AG20443 (cell line): Measurements from ENCODE around the gene WRNIP1.

Experiments
- DNase-seq: peaks from one replicate; pipeline ENCODE4 v3.0.0; 2012; ENCODE audit warnings: low spot score, mixed read lengths

The WRNIP1 gene

DNA sequence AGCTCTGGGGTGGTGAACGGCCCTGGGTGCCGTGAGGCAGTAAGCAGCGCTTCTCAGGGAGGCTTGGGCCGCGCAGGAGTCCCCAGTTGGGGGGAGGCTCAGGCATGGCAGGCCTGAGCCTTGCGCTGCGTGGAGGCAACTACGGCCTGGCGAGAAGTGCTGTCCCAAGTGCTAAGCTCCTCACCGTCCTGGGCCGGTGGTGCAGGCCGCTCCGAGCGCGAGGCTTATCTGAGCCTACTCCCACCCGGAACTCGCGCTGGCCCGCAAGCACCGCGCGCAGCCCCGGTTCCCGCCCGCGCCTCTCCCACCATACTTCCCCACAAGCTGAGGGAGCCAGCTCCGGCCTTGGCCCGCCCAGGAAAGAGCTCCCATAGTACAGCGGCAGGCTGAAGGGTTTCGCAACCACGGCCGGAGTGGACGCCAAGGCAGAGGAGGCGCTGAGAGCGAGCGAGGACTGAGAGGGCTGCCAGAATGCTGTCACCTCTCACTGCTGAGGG lies 1.8 kb upstream of the WRNIP1 start:
- DNase-seq = no peak

DNA sequence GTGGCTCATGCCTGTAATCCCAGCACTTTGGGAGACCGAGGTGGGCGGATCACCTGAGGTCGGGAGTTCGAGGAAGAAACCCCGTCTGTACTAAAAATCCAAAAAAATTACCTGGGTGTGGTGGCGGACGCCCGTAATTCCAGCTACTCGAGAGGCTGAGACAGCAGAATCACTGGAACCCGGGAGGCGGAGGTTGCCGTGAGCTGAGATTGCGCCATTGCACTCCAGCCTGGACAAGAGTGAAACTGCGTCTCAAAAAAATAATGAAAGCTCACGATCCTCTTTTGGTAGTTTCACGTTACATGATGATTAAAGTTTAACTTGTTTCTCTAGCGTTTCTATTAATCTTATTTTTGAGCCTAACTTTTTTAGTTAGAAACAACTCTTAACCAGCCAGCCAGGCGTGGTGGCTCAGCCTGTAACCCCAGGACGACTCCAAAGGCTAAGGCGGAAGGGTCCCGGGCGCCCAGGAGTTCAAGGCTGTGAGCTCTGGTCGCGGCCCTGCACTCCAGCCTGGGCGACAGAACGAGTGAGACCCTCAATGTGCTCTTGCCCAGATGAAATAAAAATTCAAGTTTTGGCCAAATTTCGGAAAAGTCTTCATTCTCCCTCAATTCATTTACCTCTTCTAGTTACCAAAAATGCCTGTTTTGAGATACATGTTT lies 1.2 kb upstream of the WRNIP1 start:
- no peak for DNase-seq

DNA sequence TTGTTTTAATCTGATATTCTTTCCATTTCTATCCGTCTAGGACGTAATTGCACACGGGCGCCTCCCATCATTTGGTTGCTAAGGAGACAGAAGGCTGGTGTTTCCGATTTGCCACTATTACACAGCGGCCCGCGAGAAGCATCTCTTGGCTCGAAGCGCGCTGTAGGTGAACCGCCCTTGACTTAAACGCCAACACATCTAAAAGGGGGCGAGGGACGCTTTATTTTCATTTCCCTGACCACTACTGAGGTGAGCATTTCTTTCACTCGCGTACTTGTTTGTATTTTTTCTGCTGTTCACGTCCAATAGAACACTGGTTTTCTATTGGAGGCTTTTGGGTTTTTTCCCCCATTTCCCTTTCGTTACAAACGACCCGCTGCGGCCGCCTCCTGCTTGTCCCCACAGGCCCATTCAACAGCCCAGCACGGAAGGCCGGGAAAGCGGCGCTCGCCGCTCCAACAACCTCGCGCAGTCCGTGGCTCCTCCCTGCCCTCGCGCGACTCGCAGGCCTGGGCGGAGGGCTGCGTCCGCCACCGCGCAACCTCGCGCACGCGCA lies 505 bp upstream of the WRNIP1 start:
- peak; percentile 80 for DNase-seq

DNA sequence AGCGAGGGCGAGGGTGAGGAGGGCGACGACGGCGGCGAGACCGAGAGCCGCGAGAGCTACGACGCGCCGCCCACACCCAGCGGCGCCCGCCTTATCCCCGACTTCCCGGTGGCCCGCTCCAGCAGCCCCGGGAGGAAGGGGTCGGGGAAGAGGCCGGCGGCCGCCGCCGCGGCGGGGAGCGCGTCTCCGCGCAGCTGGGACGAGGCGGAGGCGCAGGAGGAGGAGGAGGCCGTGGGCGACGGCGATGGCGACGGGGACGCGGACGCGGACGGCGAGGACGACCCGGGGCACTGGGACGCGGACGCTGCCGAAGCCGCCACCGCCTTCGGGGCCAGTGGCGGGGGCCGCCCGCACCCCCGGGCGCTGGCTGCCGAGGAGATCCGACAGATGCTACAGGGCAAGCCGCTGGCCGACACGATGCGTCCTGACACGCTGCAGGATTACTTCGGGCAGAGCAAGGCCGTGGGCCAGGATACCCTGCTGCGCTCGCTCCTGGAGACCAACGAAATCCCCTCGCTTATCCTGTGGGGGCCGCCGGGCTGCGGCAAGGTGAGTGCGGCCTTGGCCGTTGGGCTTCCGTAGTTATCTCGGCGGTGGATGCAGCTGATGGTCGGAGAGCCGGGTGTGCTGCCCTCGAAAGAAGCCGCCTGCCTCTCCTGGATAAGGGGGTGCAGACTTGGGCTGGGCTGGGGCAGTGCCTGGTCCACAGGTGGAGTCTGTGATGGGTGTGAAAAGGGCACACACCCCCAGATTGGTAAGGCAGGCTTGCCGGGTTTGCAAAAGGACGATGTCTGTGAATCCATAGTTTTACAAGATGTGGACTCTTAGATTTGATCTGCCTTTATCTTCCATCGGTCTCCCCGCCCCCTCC lies 938 bp downstream of the WRNIP1 start:
- DNase-seq = peak; percentile 80

DNA sequence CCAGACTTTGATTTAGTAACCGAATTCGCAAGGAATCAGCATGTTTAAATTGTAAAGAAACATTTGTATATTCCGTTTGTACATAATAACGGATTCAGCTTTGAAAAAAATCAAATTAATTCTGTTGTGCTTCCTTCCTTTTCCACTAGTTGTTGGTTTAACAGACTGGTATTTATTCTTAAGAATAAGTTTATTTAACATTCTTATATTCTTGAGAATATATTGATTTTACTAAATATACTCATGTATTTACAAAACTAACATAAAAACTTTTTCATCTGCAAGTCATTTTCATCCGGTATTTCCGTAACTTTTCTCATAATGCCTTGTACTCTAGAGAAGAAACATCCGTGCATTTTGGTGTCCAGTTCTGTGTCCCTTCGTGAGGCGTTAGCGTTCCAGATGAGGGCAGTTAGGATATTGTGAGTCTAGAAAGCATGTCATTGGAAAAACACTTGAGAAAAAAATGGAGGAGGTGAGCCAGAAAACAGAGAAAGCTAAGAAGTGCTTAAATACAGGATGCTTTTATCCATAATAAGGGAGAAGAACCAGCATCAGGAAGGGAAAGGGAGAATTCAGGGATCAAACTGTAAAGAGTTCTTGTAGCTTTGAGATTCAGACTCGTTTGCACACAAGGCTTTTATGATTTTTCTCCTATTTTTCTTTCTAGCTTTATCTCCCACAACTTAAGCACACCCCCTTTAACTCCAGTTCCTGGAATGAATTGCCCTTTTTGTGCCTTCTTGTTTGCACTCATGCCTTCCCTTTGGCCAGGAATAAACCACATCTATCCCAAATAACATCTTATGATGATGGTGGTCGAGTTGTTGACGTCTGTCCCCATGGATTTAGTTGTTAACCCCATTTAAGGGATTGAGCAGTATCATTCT lies 1.8 kb downstream of the WRNIP1 start:
- no peak for DNase-seq

DNA sequence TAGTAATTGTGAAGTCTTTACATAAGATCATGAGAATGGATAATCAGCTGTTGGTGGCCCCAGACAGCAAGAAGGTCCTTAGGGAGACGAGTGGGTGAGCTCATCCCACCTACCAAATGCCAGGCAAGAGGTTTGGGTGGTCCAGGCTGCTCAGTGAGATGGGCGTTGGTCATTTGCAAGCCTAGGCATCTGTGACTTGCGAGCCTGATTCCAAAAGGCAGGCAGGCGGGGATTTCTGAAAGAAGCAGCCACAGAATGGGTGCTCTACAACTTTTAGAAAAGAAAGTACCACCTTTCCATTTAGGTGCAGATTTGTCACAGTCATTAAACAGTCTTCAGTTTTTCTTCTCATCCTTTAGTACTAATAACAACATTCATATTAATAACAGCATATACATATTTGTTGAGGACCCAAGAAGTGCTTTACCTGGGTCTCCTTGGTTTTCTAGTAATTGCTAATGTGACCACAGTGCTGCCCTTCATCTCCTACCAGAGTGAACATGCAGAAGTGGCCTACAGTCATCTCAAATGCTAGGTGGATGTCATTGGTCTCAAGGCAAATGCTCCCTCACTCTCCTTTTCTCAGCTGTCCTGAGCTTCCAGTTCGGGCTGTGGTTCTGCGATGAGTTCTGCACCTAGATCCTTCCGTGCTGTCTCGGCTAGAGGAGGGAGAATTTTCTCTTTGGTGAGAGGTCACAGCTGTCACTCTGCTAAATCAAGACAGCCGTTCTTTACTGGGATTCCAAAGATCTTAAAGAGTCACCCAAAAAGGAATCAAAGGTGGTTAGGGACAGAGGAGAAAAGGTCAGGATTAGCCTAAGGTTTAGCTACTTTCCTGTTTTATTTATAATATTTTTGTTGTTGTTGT lies 2.7 kb downstream of the WRNIP1 start:
- no peak for DNase-seq

DNA sequence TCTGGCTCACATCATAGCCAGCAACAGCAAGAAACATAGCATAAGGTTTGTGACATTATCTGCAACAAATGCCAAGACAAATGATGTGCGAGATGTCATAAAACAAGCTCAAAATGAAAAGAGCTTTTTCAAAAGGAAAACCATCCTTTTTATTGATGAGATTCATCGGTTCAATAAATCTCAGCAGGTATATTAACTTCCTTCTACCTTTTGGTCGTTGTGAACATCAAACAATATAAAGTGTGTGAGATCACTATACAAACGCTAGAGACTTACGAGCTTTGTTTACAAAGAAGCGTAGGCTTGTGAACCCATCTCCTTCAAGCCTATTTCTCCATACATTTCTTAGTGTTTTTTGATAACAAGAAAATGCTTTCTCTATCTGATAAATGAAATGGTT lies 3.5 kb downstream of the WRNIP1 start:
- DNase-seq = no peak

DNA sequence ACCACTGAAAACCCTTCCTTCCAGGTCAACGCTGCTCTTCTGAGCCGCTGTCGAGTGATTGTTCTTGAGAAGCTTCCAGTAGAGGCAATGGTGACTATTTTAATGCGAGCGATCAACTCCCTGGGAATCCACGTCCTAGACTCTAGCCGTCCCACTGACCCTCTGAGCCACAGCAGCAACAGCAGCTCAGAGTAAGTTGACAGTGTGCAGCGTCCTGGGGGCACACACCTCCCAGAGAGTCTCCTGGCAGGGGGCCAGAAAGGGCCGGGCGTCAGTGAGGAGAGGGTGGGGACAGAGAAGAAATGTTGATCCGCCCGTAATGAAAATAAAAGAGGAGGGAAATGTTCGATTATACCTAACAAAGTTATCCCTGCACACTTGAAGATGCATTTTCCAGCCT lies 5.0 kb downstream of the WRNIP1 start:
- DNase-seq = no peak

DNA sequence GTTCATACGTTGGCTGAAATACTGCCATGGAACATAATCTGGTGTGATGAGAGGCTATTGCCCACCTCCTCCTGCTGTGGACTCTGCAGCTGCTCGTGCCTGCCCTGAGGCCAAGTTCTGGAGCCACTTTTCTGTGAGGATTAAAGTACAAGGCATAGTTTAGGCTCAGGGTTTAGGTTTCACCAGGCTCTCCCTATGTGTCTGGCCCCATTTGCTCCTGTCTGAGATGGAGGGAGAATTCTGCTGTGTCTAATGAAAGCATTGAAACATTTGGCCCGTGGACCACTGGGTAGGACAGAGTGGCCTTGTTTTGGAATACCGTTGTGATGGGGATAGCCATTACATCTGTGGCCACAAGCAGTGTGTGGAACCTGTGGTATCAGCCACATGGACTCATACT lies 5.9 kb downstream of the WRNIP1 start:
- no peak for DNase-seq

DNA sequence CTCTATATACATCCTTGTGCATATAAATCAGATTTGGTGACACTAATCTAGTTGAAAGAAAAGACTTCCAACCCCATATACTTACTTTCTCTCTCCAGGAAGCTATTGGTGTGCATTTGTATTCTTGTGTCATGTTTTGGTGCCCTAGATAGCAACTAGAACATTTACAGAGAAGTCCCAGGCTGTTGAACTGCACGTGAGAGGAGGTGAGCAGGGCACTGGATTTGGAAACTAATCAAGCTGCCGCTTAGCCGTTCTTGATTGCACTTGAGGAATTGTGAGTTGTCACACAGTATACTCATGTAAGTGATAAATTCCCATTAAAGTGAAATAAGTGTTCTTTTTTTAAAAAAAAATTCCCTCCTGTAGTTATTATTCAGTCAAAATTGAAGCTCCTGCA lies 7.6 kb downstream of the WRNIP1 start:
- DNase-seq = no peak

DNA sequence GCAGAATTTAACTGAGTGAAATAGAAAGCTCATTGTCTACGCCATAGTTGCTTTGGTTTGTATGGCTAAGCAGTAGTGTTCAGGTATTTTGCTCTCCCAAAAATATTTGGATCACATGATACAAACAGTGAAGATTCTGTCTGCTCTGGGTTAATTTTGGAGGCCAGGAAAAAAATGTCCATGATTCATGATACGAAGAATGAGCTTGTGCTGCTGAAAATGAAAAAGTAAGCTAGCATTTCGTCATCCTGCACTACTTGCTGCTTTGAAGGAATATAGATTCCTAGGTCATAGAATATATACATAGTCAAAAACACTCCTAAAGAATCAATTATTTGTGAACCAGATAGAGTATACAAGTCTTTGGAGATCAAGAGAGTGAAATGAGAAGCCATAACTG lies 8.3 kb downstream of the WRNIP1 start:
- peak; percentile 49 for DNase-seq

DNA sequence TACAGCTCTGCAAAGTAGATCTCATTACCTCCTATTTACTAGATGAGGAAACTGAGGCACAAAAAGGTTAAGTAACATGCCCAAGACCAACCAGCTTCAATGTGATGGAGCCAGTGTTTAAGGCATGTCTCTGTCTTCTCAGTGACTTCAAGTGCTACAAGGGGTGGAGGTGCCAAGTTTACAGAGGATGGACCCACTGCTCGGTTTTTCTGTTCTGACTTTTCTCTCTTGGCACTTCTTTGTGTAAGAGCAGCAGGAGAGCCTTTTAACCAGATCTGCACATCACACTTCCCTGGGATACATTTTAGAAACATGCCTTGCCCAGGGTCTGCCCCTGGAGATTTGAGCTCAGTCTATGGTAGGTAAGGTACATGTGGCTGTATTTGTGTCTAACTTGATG lies 9.8 kb downstream of the WRNIP1 start:
- no peak for DNase-seq

DNA sequence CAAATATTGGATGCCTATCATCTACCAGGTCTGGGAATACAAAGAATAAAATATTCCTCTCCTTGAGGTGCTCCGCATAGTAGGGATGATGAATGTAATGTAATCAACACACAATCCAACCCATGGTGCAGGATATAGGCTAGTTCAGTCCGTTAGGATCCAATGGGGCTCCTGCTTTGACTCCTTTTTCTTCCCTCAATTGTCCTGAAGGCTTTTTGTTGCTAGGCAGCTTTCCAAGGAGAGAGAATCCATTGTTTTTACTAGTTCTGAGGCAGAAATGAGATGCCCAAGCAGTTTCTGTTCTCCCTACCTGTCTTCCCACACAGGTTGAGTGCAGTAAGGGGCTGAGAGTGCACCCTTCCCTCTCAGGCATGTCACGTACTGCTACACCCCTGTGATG lies 12.1 kb downstream of the WRNIP1 start:
- DNase-seq = no peak

DNA sequence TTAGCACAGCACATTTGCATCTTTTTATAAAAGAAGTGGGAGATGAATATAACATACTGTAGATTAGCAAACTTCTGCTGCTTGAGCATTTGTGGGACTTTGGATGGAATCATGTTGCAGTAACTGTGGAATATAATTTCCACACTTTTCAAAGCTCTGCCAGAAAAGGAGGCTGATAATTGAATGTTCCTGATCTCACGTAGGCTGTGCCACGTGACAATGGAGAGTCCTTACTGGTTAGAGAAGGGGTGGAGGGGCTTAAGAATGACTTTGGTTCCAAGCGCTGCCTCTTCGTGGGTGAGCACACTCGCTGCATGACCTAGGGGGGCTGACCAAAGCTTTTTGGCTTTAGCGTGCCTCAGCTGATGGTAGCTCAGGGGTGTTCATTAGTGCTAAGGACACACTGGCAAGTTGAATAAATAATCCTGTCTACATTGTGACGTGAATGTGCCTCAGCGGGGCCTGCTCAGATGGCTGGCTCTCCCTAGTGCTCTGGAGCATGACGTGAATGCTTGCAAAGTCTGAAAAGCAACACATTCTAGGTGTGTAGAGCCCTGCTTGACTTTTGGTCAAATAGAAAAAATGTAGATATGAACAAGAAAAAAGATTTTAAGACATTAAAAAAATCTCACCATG lies 15.0 kb downstream of the WRNIP1 start:
- no peak for DNase-seq

DNA sequence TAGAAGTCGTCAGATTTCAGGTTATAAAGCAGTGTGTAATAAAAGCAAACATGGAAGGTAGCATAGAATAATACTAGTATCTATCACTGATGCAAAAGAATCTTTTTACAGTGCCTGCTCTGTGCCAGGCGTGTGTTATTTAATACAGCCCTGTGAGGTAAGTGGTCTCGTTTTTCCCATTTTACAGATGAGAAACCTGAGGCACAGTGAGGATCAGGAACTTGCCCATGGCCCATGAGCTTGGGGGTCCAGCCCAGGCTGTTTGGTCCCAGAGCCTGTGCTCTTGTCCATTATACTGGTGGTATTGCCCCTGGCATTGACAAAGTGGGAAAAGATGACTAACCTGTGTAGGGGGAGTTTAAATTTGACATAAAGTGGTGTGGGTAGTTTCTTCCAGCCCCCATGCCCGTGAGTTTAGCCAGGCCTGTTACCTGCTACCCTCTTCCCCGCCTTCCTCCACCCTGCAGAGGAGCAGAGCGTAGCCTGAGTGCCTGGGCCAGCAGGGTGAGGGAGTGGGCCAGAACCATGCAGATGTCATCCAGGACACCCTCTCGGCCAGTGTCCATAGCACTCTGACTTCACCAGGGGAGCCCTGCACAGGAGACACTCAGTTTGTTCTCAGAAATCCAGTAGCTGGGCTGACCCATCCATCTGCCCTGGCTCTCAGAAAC lies 16.6 kb downstream of the WRNIP1 start:
- DNase-seq = no peak

DNA sequence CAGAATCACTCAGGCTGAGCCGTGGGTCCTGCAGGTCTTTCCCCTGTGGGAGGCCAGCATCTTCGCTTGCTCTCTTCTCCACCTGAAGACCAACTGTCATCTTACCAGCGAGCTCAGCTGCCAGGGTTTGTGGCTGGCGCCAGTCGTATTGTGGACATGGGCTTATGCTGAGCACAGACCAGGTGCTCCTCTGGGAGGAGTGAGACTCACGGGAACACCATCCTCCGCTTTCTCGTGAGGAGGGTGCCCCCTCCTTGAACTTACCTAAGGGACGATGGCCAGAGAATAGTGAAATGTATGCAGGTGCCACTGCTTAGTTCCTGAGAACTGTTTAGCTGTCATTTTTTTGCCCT lies 17.1 kb downstream of the WRNIP1 start:
- DNase-seq = no peak

DNA sequence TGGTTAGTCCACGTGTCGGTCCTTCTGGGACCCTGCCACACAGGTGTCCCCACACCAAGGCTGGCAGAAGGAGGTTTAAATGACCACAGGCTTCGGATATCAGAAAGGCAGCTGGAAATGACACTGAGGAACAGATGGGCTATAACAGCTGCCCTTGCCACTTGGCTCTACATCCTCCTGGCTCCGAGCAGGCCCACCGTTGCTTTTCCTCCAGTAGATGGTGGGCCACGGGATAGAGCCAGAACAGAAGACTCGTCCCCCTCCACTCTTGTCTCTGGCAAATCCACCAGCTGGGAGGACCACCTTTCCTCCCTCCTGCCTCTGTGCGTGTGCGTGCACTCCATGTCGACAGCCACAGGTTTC lies 17.6 kb downstream of the WRNIP1 start:
- no peak for DNase-seq

DNA sequence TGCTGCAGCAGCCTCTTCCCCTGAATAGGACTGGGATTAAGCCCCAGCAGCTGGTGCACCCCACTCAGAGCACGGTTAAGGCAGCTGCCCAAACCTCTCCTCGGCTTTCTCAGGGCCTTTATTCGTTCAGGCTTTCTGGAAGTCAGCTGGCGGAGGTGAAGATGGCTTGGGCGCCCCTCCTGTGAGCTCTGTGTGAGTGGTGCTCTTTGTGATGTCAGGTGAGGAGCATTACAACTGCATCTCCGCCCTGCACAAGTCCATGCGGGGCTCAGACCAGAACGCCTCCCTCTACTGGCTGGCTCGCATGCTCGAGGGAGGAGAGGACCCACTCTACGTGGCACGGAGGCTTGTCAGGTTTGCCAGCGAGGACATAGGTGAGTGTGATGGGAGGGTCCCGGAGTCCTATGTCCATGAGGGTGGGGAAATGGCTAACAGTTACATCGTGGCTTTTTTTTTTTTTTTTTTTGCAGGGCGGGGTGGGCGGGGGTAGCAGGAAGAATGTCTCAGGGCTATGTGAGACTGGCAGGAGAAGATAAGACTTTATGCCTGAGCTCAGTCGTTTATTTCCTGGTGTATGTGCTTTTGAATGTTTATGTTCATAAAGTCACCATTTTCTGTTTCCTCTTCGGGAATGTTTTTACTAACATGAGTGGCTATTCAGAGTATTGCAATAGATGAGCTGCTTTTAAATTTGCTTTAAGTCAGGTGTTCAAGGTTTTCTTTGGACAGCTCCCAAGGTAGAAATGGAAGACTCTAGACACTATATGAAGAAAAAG lies 18.2 kb downstream of the WRNIP1 start:
- DNase-seq = no peak

DNA sequence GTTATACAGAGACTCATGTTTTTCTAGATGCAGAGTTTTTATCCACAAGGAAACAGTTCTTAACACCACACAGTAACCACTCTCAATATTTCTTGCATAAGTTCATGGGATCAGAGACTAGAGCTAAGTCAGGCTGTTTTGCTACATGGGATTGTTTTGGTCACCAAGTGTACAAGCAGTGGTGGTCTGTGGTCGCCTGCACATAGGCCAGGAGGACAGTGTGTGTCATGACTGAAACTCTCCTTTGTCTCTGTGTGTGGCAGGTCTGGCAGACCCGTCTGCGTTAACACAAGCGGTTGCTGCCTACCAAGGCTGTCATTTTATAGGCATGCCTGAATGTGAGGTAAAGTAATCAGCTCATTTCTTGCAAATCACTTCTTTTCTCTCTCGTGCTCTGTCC lies 18.9 kb downstream of the WRNIP1 start:
- no peak for DNase-seq

DNA sequence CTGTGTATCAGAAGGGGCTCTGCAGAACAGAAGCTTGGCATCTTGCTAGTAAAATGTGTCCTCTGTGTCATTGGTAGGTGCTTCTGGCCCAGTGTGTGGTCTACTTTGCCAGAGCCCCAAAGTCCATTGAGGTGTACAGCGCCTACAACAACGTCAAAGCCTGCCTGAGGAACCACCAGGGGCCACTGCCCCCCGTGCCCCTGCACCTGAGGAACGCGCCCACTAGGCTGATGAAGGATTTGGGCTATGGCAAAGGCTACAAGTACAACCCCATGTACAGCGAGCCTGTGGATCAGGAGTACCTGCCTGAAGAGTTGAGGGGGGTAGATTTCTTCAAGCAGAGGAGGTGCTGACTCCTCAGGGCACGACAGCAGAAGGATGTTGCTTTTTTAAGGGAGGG lies 19.7 kb downstream of the WRNIP1 start:
- DNase-seq = no peak
